ENCODE measurements around the gene PTCH2. TPM values are rescaled to one million over a fixed set of nuclear protein-coding genes. Genes with fewer than 3 reads are reported as not detected.
A peak's percentile ranks its signal among the peaks of the same experiment; 100 is the strongest.

PTCH2 gene
- total RNA-seq, 1 experiment from 2014 or later = not detected

GRCh38 chr1:44835738-44836675 is 7.0 kb downstream of the PTCH2 start:
- Histone ChIP-seq H3K4me3 (ENCODE audit: low read length) (no peak overlapping the region), H3K9ac (ENCODE audit: low read length) (no peak overlapping the region), H3K27me3 (ENCODE audit: low read length) (no peaks in the 10 kb centered on the region), H3K36me3 (ENCODE audit: low read depth, low read length) (no peaks in the 10 kb centered on the region), H4K20me1 (ENCODE audit: low read length) (no peaks in the 10 kb centered on the region), H3K27ac (ENCODE audit: low read length) (no peak overlapping the region), H3F3A (ENCODE audit: low read length, unreplicated experiment) (no peaks in the 10 kb centered on the region), H3K9me3 (ENCODE audit: low read length) (no peaks in the 10 kb centered on the region), H3K4me1 (ENCODE audit: insufficient read depth, low read length) (no peaks in the 10 kb centered on the region), H3K4me2 (ENCODE audit: low read length) (no peak overlapping the region), H3K9me2 (replicated peaks; ENCODE audit: low read length) (no peaks in the 10 kb centered on the region), H3K79me2 (ENCODE audit: low read length) (no peaks in the 10 kb centered on the region), H2AFZ (ENCODE audit: low read length) (peak overlapping the region; percentile 49)
- ChIA-PET CTCF (interaction anchor here (0.6 kb wide), 1 partner anchor 646 kb away, joined by 5 read pairs; no protein-coding TSS in a partner anchor), POLR2A (ENCODE audit: unreplicated experiment) (no interaction called here)
- intact Hi-C loops (cut with micrococcal nuclease) = loop anchor here (1.0 to 10.0 kb wide), 4 partner anchors 44 to 464 kb away; partner anchors contain the start of gene UROD
- DNase-seq (peak; percentile 85), ATAC-seq (peak; percentile 93)
- TF ChIP-seq EZH2 (IDR thresholded peaks at IDR 0.05; ENCODE audit: low read length, unreplicated experiment) (no peak), CTCF (conservative IDR thresholded peaks at IDR 0.05; ENCODE audit: low read depth, low read length) (peak; percentile 91), EZH2phosphoT487 (IDR thresholded peaks at IDR 0.05; ENCODE audit: borderline replicate concordance, low read length) (no peak)
- BruUV-seq (replicated peaks) = no TSS peak

GRCh38 chr1:44834328-44834727 is 8.7 kb downstream of the PTCH2 start:
- Histone ChIP-seq H3K4me3 (ENCODE audit: low read length) (no peak overlapping the region), H3K9me2 (replicated peaks; ENCODE audit: low read length) (no peaks in the 10 kb centered on the region), H3F3A (ENCODE audit: low read length, unreplicated experiment) (no peaks in the 10 kb centered on the region), H3K27me3 (ENCODE audit: low read length) (no peaks in the 10 kb centered on the region), H3K9me3 (ENCODE audit: low read length) (no peaks in the 10 kb centered on the region), H3K4me2 (ENCODE audit: low read length) (no peak overlapping the region), H2AFZ (ENCODE audit: low read length) (no peak overlapping the region), H3K27ac (ENCODE audit: low read length) (no peak overlapping the region), H3K79me2 (ENCODE audit: low read length) (no peaks in the 10 kb centered on the region), H3K36me3 (ENCODE audit: low read depth, low read length) (no peaks in the 10 kb centered on the region), H3K4me1 (ENCODE audit: insufficient read depth, low read length) (no peaks in the 10 kb centered on the region), H4K20me1 (ENCODE audit: low read length) (no peaks in the 10 kb centered on the region), H3K9ac (ENCODE audit: low read length) (no peak overlapping the region)
- TF ChIP-seq EZH2phosphoT487 (IDR thresholded peaks at IDR 0.05; ENCODE audit: borderline replicate concordance, low read length) (no peak), CTCF (conservative IDR thresholded peaks at IDR 0.05; ENCODE audit: low read depth, low read length) (no peak), EZH2 (IDR thresholded peaks at IDR 0.05; ENCODE audit: low read length, unreplicated experiment) (no peak)
- intact Hi-C loops (cut with micrococcal nuclease) = loop anchor here (10.0 kb wide), 1 partner anchor 90 kb away; no protein-coding TSS in a partner anchor
- ChIA-PET POLR2A (ENCODE audit: unreplicated experiment) (no interaction called here), CTCF (no interaction called here)
- no TSS peak for BruUV-seq (replicated peaks)
- no peak for ATAC-seq
- no peak for DNase-seq
